NCI-H2227 (cell line): Measurements from ENCODE around the gene SAC3D1.

Experiments
- DNase-seq: peaks from one replicate; lab custom pipeline; 2025; ENCODE audit not compliant: unreplicated experiment; lab: John Stamatoyannopoulos, UW

Gene SAC3D1

GRCh38 chr11:65087216-65087615 lies 46.2 kb downstream of the SAC3D1 start:
- no peak for DNase-seq

DNA sequence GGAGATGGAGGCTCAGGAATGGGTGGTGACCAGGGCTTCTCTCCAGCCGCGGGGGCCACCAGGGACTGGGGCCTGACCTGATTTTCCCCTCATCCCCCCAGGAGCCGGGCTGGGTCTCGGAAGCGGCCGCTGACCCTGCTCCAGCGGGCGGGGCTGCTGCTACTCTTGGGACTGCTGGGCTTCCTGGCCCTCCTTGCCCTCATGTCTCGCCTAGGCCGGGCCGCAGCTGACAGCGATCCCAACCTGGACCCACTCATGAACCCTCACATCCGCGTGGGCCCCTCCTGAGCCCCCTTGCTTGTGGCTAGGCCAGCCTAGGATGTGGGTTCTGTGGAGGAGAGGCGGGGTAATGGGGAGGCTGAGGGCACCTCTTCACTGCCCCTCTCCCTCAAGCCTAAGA lies 46.8 kb downstream of the SAC3D1 start:
- DNase-seq = no peak

DNA sequence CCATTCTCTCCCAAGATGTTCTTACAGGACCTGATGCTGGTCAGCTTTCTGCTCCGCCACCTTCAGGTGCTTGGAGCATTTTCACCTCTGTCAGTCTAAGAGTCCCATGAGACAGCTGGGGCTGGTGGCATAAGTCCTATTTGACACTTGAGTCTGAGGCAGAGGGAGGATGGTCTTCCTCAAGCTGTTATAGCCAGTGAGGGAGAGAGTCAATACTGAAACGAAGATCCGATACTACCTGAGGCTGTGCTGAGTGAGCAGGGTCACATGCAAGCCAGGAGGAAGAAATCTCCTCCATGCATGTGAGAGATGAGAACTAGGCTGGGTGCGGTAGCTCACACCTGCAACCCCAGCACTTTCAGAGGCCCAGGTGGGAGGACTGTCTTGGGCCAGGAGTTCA lies 48.6 kb downstream of the SAC3D1 start:
- no peak for DNase-seq

DNA sequence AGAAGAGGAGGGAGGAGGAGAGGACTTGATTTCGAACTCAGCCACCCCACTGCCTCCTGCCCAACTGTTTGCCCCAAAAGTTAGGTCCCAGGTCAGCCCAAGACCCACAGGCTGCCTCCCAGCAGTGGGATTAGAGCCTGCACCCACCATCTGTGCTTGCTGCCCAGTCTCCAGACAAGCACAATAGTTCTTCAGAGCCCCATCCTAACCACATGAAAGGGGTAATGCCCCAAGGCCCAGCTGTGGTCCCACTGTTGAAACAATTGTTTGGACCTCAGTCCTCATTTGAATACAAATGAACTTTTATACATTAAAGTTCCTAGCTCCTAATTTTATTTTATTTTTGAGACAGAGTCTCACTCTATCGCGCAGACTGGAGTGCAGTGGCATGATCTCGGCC lies 49.6 kb downstream of the SAC3D1 start:
- no peak for DNase-seq
